Neural cell (in vitro differentiated cells): ENCODE measurements around the gene NEBL.

ENCODE experiments used
- EP300 ChIP-seq: fragments of 450-650 bp; conservative IDR thresholded peaks from 2 replicates; pipeline ENCODE4 v1.6.1; 2014; ENCODE audit warnings: antibody characterized with exemption, mild to moderate bottlenecking, moderate library complexity; ENCODE audit not compliant: poor library complexity, severe bottlenecking
- POLR2AphosphoS5 ChIP-seq: IDR thresholded peaks from 2 replicates; pipeline ENCODE4 v1.6.1; 2012
- TAF1 ChIP-seq: IDR thresholded peaks from 2 replicates; pipeline ENCODE4 v1.6.1; 2012; ENCODE audit warnings: low read depth
- TF ChIP-seq, protein P1 (sequence below): fragments of 450-650 bp; IDR thresholded peaks from 2 replicates; pipeline ENCODE4 v1.5.1; 2014; ENCODE audit warnings: antibody characterized with exemption, mild to moderate bottlenecking, moderate library complexity; ENCODE audit not compliant: poor library complexity, severe bottlenecking

DNA sequence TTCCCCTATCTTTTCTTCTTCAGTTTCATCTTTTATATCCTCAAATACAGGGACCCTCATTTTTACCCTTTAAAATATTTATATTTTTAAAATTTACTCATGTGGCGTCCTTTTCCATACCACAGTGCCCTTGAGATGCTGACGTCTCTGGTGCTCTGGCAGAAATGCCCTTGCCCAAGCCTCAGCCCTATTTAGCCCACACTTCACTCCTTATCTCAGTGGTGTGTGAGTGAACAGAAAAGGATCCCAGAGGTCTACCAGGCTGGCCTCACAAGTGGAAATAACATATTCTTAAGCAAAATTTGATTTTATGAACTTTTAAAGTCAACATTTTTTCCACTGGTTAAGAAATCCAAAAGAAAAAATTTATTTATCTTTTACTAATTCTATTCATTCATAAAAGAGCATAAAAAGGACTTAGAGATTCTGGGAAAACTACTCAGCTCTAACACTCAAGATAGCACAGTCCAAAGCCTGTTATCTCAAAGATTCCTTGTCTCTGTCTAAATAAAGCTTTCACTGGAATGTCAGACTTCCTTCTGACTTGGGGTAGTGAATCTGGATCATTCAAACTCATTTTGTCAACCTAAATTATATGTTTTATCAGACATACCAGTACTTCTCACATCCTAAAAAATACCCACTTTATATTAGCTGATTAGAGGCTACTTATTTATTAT, at the start of gene NEBL:
- TF ChIP-seq EP300 (no peak), POLR2AphosphoS5 (no peak), TAF1 (no peak)
- TF ChIP-seq, protein P1, sequence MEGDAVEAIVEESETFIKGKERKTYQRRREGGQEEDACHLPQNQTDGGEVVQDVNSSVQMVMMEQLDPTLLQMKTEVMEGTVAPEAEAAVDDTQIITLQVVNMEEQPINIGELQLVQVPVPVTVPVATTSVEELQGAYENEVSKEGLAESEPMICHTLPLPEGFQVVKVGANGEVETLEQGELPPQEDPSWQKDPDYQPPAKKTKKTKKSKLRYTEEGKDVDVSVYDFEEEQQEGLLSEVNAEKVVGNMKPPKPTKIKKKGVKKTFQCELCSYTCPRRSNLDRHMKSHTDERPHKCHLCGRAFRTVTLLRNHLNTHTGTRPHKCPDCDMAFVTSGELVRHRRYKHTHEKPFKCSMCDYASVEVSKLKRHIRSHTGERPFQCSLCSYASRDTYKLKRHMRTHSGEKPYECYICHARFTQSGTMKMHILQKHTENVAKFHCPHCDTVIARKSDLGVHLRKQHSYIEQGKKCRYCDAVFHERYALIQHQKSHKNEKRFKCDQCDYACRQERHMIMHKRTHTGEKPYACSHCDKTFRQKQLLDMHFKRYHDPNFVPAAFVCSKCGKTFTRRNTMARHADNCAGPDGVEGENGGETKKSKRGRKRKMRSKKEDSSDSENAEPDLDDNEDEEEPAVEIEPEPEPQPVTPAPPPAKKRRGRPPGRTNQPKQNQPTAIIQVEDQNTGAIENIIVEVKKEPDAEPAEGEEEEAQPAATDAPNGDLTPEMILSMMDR = no peak
